GM21529 (cell line): ENCODE results near the gene TBC1D13.

Experiments used
- ATAC-seq: cut with Tn5 transposase; IDR thresholded peaks from one replicate; pipeline ENCODE4 v1.9.1; 2021; ENCODE audit not compliant: unreplicated experiment

Gene TBC1D13

GRCh38 chr9:128820665-128821583 lies 33.9 kb downstream of the TBC1D13 start:
- ATAC-seq = no peak

GRCh38 chr9:128821584-128822406 lies 34.7 kb downstream of the TBC1D13 start:
- no peak for ATAC-seq

- no peak for ATAC-seq
Observed at GRCh38 chr9:128822407-128823042, 35.5 kb downstream of the TBC1D13 start.

GRCh38 chr9:128823362-128823902 lies 36.4 kb downstream of the TBC1D13 start:
- no peak for ATAC-seq

GRCh38 chr9:128823903-128824406 lies 36.9 kb downstream of the TBC1D13 start:
- ATAC-seq = no peak

- no peak for ATAC-seq
Observed at GRCh38 chr9:128824911-128825310, 37.9 kb downstream of the TBC1D13 start.

- no peak for ATAC-seq
Observed at GRCh38 chr9:128825923-128826700, 39.1 kb downstream of the TBC1D13 start.

- no peak for ATAC-seq
Observed at GRCh38 chr9:128828267-128828666, 41.2 kb downstream of the TBC1D13 start.

- ATAC-seq = peak; percentile 4
Observed at GRCh38 chr9:128828719-128829452, 41.8 kb downstream of the TBC1D13 start.

- ATAC-seq = peak; percentile 96
Observed at GRCh38 chr9:128829477-128830251, 42.6 kb downstream of the TBC1D13 start, which contains the start of gene SPOUT1. TSS of gene SPOUT1 (minus strand) at chr9:128829794. CDS start at chr9:128829780, 14 bp downstream.

- ATAC-seq = no peak
Observed at GRCh38 chr9:128833696-128834095, 46.6 kb downstream of the TBC1D13 start.

- ATAC-seq = no peak
Observed at GRCh38 chr9:128835246-128836210, 48.5 kb downstream of the TBC1D13 start.

- ATAC-seq = no peak
Observed at GRCh38 chr9:128836509-128837145, 49.6 kb downstream of the TBC1D13 start.

GRCh38 chr9:128838338-128838737 lies 51.3 kb downstream of the TBC1D13 start:
- ATAC-seq = no peak

GRCh38 chr9:128840524-128840923 lies 53.5 kb downstream of the TBC1D13 start:
- no peak for ATAC-seq

- ATAC-seq = no peak
Observed at GRCh38 chr9:128841694-128842492, 54.8 kb downstream of the TBC1D13 start.
